GM21619 (cell line): ENCODE data around the gene NOM1.
"Not testable (repeated sequence)": the region's sequence is repeated elsewhere in the genome, so short reads cannot be mapped to it uniquely, and the experiment has no call there.

Experiments
- ATAC-seq: cut with Tn5 transposase; IDR thresholded peaks from one replicate; pipeline ENCODE4 v1.9.1; 2021; ENCODE audit not compliant: unreplicated experiment

Gene NOM1

DNA sequence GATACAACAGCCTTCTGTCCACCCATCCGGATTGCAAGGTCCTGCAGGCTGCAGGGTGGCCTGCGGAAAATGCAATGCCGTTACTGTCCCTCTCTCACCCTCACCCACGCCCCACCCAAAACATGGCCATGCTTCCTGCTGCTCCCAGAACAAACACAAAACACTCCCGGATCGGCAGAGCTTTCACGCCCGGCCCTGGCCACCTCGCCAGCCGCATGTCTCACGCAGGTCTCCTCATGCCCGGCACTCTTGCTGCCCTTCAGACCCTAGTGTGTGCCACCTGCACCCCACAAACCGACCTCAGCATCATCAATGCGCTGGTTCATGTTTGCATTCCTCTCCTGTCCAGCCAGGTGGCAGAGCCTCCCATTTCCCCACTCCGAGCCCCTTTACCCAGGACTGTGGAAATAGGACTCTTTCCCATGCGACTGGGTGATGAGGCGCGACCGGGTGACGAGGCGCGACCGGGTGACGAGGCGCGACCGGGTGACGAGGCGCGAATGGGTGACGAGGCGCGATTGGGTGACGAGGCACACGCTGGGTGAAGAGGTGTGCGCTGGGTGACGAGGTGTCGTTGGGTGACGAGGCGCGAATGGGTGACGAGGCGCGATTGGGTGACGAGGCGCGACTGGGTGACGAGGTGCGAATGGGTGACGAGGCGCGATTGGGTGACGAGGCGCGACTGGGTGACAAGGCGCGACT, 8.9 kb upstream of the NOM1 start:
- ATAC-seq = no peak

GRCh38 chr7:156941393-156942182, 7.9 kb upstream of the NOM1 start:
- no peak for ATAC-seq

DNA sequence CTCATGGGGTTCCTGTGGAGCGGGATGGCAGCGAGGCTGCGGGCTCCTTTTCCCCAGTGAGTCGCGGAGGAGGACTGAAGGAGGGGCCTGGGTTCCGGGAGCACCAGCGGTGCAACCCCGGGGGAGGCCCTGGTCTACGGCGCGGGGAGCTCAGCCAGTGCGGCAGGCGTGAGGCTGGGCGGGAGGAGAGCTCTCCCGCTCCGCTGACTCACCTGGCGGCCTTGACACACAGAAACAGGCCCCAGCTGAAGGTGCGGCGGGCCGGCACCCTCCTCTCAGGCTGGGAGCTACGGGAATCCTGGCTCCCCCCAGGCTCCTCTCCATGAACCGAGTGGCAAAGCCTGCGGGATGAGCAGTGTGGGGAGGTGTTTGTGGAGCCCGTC, 6.8 kb upstream of the NOM1 start:
- no peak for ATAC-seq

GRCh38 chr7:156943091-156944041, 6.1 kb upstream of the NOM1 start:
- no peak for ATAC-seq

DNA sequence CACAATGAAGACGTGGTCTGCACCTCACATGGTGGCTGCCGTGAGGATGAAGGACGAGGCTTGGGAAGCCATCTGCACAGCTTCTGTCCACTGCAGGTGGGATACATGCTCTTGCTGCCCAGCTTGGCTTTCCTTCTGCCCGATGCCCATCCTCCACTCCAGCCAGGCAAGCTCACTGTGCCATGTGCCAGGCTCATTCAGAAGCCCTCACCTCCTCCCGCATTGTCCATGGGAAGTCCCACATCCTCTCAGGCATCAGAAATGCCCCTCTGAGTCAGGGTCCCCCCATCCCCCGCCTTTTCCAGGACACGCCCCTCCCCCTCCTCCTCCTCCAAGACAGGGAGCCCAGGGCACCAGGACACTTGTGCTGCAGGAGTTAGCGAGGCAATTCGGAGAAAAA, 4.6 kb upstream of the NOM1 start:
- ATAC-seq = no peak

DNA sequence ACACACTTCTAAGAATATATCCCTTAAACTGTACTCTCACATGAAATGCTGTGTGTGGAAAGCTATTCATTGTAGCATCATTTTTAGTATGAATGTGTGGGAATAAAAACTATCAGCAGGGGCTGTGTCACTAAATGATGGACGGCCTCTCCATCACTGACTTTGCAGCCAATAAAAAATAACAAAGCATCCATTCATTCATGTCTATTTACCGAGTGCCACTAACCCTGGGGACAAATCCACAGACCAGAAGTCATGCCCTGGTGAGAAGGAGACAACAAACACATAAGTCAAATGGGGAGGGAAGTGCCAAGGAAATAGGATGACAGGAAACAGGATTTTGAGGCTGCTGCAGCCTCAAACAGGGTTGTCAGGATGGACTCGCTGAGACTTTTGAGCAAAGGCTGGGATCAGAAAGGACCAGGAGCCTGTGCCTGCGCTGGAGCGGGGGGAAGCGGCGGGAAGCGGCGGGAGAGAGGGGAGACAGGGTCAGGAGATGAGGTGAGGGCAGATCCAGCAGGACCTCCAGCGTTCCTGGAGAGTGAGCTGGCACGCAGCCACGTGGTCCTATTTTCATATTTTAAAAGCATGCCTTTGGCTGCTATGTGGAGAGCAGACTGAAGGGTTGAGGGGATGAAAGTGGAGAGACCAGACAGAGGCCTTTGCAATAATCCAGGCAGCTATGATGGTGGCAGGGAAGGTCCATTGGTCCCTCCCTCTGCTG, 2.2 kb upstream of the NOM1 start:
- ATAC-seq = no peak

DNA sequence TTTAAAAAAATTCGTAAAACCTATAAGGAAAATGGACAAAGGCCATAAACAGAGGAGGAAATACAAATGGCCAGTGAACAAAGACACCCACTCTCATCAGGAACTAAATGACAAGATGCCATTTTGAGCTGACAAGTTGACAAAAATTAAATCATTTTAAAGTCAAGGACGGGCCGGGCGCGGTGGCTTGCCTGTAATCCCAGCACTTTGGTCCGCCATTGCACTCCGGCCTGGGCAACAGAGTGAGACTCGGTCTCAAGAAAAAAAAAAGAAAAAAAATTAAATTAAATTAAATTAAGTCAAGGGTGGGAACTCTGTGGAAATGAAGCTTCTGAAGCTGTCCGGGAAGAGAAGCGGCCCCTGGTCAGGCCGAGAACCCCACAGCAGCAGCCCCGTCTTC, 1.2 kb upstream of the NOM1 start:
- no peak for ATAC-seq

DNA sequence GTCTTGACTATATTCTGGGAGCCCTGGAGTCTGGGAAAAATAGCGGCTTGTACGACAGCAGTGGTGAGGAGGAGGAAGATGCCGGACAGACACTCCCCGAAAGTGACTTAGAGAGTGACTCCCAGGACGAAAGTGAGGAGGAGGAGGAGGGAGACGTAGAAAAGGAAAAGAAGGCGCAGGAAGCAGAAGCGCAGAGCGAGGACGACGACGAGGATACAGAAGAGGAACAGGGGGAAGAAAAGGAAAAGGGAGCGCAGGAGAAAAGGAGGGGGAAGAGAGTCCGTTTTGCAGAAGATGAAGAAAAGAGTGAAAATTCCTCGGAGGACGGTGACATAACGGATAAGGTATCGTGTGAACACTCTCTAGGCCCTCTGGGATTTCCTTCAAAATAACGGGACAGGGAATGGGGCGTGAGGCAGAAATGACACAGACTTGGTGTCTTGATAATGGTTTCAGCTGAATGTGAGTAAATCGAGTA, 908 bp downstream of the NOM1 start:
- no peak for ATAC-seq

DNA sequence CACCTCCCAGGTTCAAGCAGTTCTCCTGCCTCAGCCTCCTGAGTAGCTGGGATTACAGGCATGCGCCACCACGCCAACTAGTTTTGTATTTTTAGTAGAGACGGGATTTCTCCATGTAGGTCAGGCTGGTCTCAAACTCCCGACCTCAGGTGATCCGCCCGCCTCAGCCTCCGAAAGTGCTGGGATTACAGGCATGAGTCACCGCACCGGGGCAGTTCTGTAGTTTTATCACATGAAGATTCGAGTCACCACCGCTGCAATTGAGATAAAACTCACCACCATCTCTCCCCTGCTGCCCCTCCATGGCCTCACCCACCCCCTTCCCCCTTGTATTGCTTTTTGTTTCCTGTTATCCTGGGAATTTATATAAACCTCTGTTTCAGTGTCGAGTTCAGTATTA, 3.7 kb downstream of the NOM1 start:
- not testable (repeated sequence) for ATAC-seq

- ATAC-seq = no peak
Observed at GRCh38 chr7:156954941-156955340, 5.4 kb downstream of the NOM1 start.

DNA sequence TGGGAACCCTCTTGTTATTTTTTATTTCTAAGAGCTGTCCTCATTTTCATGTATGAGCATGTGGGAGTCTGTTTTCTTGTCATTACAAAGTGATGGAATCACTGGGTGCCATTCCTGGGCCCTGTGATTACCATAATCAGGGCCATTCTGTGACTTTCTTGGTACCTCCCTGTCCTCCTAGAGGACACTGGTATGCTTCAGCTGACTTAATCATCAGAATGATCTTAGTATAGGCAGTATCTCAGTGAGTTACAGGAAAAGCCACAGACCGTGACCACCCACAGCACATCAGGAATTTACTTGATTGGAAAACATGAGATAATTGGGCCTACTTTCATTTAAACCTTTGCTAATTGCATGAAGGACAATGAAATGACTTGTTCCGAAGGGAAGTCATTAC, 7.2 kb downstream of the NOM1 start:
- ATAC-seq = no peak

DNA sequence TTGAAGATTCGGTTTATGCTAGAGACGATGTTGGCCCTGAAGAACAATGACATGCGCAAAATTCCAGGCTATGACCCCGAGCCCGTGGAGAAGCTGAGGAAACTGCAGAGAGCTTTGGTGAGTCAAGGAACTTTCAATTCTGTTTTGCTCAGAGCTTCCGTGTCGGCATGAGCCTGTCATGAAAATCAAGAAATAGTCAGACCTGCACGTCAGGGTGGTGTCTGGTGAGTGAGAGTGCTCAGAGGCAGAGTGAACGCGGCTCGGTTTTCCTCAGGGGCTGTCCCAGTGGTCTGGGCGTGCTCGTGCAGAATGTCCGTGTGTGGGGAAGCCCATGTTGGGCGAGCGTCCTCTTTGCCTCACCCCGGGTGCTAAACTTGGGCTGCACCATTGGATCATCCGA, 12.6 kb downstream of the NOM1 start:
- ATAC-seq = no peak

DNA sequence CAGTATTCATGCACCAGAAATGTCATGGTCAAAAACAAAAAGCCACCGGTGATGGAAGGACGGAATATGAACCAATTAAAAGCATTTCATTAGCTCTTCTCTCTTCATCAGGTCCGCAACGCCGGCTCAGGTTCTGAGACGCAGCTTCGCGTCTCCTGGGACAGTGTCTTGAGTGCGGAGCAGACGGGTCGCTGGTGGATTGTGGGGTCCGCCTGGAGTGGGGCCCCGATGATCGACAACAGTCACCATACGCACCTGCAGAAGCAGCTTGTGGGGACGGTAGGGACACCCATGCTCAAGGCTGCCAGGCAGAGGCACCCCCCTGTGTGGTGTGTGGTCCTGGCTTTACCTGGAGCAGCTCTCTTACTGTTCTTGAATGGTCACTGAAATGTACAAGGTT, 13.4 kb downstream of the NOM1 start:
- ATAC-seq = no peak

DNA sequence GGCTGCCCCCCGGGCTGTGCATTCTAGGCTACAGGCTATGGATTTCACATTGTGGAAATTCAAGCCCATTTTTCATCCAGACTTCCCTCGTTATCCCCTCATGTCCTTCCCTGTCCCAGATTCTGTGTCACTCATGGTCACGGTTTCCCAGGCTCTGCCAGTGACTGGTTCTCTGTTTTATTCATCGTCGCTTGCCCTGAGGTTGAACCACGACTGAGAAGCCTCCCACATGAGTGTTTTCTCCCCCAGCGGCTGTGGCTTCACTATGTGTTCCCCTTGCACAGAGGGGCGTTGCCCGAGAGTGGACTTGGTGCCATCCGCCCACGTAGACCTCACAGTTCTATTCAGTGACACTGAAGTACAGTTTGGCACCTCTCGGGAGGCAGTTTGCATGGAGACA, 14.0 kb downstream of the NOM1 start:
- ATAC-seq = no peak

- no peak for ATAC-seq
Observed at GRCh38 chr7:156964971-156965370, 15.5 kb downstream of the NOM1 start.

DNA sequence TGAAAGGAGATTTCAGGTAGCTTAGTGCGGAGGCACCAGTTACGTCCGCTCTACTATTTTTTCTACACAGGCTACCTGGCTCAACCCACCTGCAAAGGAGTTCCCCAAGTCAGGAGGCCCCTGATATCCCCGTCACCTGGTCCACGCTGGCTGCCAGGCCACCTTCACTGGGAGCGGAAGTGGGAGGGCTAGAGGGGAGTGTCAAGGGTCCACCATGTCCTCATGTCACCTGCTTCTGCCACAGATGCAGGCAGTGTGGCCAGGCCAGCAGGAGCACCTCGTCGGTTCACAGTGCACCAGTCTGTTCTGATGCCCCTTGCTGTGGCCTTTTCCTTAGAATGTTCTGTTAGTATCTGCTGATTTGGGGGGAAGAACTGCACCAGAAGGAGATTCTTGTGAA, 16.9 kb downstream of the NOM1 start:
- ATAC-seq = no peak

DNA sequence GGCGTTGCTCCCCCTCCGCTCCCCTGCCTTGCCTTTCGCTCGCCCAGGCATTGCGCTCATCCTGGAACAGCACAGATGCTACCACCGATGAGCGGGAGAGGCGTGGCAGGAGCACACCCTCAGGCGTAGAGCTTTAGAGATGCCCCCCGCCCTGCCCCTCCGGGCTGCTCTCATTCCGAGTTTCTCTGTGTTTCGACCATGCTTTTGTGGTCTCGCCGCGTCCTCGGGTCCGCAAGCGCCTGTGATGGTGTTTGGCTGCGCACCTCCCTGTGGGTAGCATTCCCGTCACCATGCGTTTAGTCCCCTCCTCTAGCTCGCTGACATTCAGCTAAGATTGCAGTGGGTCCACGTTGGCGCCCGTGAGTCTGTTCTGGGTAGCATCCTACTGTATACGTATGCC, 18.7 kb downstream of the NOM1 start:
- ATAC-seq = no peak

DNA sequence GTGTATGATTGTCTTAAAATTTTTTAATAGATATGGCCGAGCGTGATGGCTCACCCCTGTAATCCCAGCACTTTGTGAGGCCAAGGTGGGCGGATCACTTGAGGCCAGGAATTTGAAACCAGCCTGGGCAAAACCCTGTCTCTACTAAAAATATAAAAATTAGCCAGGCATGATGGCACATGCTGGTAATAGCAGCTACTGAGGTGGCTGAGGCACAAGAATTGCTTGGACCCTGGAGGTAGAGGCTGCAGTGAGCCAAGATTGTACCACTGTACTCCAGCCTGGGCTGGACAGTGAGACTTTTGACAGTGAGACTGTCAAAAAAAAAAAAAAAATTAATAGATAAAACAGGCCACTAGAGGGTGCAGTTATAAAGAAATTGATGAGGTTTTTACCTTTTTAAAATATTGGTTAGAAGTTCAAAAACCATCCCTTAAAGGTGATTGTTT, 20.5 kb downstream of the NOM1 start:
- ATAC-seq = no peak

- ATAC-seq = no peak
Observed at GRCh38 chr7:156975620-156976019, 26.1 kb downstream of the NOM1 start.

GRCh38 chr7:156979007-156979606, 29.6 kb downstream of the NOM1 start:
- no peak for ATAC-seq
